Stimulated activated CD4-positive, alpha-beta T cell treated with anti-CD3 and anti-CD28 coated beads, Interleukin-2, amount 100 ng/mL, for 4 hours (primary cell): ENCODE data around the gene RNU7-1.

Experiments
- DNase-seq: peaks from one replicate; pipeline ENCODE4 v3.0.0-alpha.2; 2020; ENCODE audit warnings: low read depth

RNU7-1 gene

GRCh38 chr12:6953442-6954315 lies 10.1 kb downstream of the RNU7-1 start:
- DNase-seq: peak; percentile 87

GRCh38 chr12:6954316-6955107 lies 10.9 kb downstream of the RNU7-1 start:
- no peak for DNase-seq

GRCh38 chr12:6955108-6956020 lies 11.7 kb downstream of the RNU7-1 start:
- no peak for DNase-seq

GRCh38 chr12:6956021-6956727 lies 12.6 kb downstream of the RNU7-1 start:
- no peak for DNase-seq

GRCh38 chr12:6957151-6957701 lies 13.6 kb downstream of the RNU7-1 start:
- no peak for DNase-seq

- no peak for DNase-seq
Measured at GRCh38 chr12:6957741-6958608, 14.4 kb downstream of the RNU7-1 start.

GRCh38 chr12:6958609-6959057 lies 15.0 kb downstream of the RNU7-1 start:
- DNase-seq: no peak

GRCh38 chr12:6959058-6959804 lies 15.6 kb downstream of the RNU7-1 start:
- peak; percentile 66 for DNase-seq

- DNase-seq: no peak
Measured at GRCh38 chr12:6959805-6960592, 16.4 kb downstream of the RNU7-1 start.

- DNase-seq: no peak
Measured at GRCh38 chr12:6960593-6961277, 17.1 kb downstream of the RNU7-1 start.

GRCh38 chr12:6961278-6961694 lies 17.7 kb downstream of the RNU7-1 start:
- peak; percentile 98 for DNase-seq

GRCh38 chr12:6961695-6962284 lies 18.2 kb downstream of the RNU7-1 start:
- no peak for DNase-seq

- DNase-seq: no peak
Measured at GRCh38 chr12:6962285-6963015, 18.8 kb downstream of the RNU7-1 start.

- no peak for DNase-seq
Measured at GRCh38 chr12:6963016-6963731, 19.6 kb downstream of the RNU7-1 start.

GRCh38 chr12:6963791-6964413 lies 20.3 kb downstream of the RNU7-1 start:
- no peak for DNase-seq

- no peak for DNase-seq
Measured at GRCh38 chr12:6964605-6965025, 21.0 kb downstream of the RNU7-1 start.
